HG03039 (cell line): ENCODE results near the gene CASD1.

Experiments used
- ATAC-seq: cut with Tn5 transposase; IDR thresholded peaks from one replicate; pipeline ENCODE4 v1.9.1; 2021; ENCODE audit warnings: mild to moderate bottlenecking, moderate library complexity; ENCODE audit not compliant: unreplicated experiment

The CASD1 gene

DNA sequence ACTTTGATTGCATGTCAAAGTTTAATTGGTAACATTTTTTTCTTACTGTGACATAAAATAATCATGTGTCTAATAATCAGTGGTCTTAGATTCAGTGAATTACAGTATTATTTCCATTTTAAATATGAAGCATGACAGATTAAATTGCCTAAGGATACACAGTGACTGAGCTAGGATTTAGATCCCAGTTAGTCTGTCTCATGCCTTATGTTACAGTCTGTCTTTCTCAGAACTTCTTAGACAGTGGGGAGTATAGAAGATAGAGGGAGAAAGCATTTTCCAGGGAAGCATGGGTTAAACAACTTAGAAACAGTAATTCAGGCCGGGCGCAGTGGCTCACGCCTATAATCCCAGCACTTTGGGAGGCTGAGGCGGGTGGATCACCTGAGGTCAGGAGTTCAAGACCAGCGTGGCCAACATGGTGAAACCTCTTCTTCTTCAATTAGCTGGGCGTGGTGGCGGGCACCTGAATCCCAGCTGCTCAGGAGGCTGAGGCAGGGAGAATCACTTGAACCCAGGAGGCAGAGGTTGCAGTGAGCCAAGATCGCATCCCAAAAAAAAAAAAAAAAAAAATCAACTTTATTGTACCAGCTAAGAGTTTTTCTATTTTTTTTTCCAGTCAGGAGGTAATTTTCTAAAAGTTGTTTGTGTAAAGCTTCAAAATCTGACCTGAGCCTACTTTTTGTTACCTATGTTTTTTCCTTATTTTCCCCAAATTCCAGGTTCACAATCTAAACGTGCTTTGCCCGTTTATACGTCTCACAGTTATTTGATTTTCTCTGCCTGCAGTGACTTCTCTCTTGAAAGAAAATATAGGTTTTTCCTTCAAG is 3.3 kb downstream of the CASD1 start:
- no peak for ATAC-seq

GRCh38 chr7:94513565-94513860 is 3.9 kb downstream of the CASD1 start:
- no peak for ATAC-seq

- ATAC-seq = no peak
These were observed 4.7 kb downstream of the CASD1 start for GRCh38 chr7:94514140-94514889.

DNA sequence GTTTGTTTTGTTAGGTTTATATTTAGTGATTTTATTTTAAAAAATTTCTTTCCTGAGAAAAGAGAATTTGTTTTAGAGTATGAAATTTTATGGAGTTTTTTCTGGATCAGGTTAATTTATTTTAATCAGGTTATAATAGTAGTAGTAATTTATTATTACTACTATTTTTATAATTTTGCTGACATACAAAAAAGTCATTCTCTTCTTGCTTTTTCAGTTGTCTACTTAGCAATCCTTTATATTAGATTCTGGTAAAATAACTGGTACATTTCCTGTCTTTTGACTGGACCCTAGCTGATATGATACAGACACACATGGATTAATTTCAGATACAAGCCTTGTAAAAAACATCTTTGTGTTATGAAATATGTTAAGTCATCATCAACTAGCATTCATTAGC is 5.3 kb downstream of the CASD1 start:
- ATAC-seq = no peak

- ATAC-seq = no peak
These were observed 16.3 kb downstream of the CASD1 start for GRCh38 chr7:94525923-94526322.

- ATAC-seq = no peak
These were observed 19.9 kb downstream of the CASD1 start for GRCh38 chr7:94529516-94529915.

DNA sequence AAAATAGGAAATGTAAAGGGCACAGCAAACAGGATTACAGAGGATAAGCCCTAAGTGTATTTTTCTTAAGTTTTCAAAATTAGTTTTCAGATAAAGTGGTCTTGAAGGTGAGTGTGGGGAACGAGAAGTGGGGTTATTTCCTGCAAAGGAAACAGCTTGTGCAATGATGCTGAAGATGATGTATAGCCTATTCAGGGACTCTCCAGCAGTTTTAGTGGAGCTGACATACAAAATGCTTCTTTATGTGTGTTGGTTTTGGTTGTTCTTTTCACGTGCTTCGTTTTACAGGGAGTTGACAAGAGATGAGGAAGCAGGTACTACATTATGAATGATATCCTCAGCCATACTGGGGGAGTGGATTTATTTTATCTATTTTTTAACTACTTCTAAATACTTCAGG is 20.5 kb downstream of the CASD1 start:
- ATAC-seq = no peak

GRCh38 chr7:94532676-94533075 is 23.1 kb downstream of the CASD1 start:
- ATAC-seq = no peak

DNA sequence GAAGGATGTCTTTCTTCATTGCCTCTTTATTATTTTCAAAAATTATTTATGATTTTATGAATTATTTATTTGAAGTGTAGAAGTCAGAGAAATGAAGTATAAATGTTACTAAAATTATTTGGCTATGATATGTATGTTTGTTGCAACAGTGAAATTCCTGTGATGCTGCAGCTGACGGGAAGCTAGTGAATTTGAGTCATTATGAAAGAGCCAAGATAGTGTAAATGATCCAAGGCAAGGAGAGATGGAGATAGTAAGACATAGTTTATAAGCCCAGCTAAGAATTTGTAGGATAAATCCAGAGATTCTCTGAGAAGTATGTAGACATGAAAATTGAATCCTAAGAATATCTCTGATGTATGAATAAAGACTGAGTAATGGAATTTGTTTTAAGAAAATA is 30.8 kb downstream of the CASD1 start:
- no peak for ATAC-seq

- ATAC-seq = no peak
These were observed 37.5 kb downstream of the CASD1 start for GRCh38 chr7:94547126-94547525.

GRCh38 chr7:94556028-94556427 is 46.4 kb downstream of the CASD1 start:
- no peak for ATAC-seq

- ATAC-seq = no peak
These were observed 47.6 kb downstream of the CASD1 start for GRCh38 chr7:94557215-94557614.

- ATAC-seq = no peak
These were observed 50.4 kb downstream of the CASD1 start for GRCh38 chr7:94559972-94560371.

- no peak for ATAC-seq
These were observed 52.4 kb downstream of the CASD1 start for GRCh38 chr7:94561841-94562514.

DNA sequence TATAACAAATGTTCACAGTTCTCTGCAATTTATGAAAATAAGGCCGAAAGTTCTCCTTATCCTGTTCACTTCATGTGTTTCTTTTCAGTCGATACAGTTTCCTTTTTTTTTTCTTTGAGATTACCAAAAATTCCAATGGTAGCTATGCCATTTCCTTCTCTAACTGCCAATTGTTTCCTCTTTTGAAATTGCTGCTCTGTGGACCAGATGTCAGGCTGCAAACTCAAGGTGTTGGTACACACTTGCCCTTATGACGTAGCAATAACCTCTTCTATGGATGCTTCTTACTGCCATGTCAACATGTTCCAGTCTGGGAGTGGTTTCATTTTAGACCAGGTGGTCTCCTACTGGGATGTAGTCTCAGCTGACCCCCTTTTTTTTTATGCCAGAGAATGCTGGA is 52.9 kb downstream of the CASD1 start:
- no peak for ATAC-seq

DNA sequence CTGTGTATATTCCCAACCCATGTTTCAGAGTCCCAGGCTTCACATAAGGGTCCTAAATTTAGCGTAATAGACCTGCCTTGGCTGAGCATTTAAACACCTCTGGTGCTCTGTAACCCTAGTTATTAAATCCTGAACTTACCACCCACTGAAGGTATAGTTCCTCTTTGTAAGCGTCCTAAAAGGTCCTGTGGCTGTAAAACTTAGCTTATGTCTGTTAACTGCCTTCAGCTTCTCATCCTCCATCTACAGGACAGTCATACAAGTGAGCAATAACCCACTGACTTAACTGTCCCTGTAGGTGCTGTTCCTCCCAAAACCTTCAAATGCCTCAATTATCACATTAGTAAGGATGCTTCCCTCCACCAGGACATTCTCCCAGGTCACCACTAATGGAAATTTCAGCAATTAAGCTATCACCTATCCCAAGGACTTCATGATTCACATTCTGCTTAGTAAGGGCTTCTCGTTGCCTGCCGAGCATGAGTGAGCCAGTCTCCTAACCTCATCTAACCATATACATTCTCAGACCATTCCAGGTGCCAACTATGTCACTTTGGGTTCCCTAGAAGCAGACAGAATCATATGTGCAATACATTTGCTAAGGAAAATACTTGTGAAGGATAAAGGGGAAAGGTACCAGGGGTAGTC is 55.8 kb downstream of the CASD1 start:
- no peak for ATAC-seq

GRCh38 chr7:94567396-94567795 is 57.8 kb downstream of the CASD1 start:
- no peak for ATAC-seq

DNA sequence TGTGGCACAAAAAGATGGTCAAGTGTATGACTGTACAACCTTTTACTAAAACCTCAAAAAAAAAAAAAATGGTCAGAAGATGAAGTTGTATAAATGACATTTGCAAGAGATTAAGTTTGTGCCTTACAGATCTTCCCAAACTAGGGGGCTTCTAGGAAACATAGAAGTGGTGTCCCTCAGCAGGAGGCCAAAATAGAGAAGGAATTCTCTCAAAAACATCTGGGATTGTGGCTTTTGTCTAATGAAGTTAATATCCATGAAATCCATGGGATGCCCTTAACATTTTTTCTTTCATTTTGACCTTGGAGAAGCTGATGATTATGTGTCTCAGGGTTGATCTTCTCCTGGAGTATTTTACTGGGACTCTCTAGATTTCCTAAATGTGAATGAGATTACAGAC is 62.2 kb downstream of the CASD1 start:
- no peak for ATAC-seq

- no peak for ATAC-seq
These were observed 66.0 kb downstream of the CASD1 start for GRCh38 chr7:94575646-94576045.

DNA sequence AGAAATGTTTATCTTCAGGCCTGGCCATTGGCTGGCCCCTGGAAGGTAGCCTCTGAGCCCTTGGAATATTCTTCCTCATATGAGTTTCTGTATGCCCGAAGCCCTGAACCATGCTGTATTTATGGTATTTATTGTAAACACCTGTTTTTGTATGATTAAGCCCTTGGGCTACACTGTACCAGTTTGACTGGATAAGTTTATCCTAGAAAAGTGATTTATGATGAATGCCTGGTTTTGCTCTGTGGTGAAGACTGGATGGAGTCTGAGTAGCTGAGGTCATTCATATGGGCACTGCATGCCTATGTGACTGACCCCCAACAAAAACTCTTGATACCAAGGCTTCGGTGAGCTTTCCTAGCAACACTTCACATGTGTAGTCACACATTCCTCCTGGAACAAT is 66.7 kb downstream of the CASD1 start:
- ATAC-seq = no peak

DNA sequence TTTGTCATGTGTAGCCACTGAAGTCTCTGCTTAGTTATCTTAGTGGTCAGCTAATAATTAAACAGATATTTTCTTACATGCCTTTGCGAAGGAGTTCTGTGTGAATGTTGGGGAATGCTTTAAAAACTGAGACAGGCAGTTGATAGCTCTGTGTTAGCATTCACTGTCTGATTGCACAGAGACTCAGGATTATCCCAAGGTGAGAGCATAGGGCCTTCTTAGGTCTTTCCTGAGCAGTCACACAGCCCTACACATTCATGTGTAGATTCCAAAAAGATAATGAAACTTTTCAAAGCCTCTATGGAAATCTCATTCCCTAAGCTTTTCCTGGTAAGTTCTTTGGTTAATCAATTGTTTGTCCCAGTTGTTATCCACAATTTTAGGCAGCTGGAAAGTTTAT is 67.7 kb downstream of the CASD1 start:
- no peak for ATAC-seq

DNA sequence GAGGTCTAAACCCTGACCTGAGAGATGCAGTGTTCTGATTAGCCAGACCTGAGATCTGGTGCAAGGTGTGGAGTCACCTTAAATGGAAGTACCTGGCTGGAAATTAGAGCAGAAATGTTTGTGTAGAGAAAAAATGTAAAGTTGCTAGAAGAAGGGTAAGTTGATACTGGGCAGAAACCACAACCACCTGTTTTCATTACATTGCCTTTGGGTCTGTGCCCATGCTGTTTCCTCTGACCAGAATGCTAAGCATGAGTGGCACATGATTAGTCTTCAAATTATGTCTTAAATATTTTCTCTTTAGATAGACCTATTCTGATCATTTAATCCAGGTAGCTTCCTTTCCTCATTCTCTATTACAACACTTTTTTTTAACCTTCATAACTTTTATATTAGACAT is 69.0 kb downstream of the CASD1 start:
- no peak for ATAC-seq
